Activated naive CD4-positive, alpha-beta T cell treated with anti-CD3 and anti-CD28 coated beads, Interleukin-2, amount 10 ng/mL, durations not matched to agents 7 days and 5 days (primary cell): ENCODE data around the gene ARHGAP32.

Experiments used
- CTCF ChIA-PET: fragments of 350-600 bp; sonication (Branson Sonifier 250); formaldehyde crosslinking; loops from one replicate; lab custom pipeline; 2021; ENCODE audit warnings: antibody characterized with exemption; lab: Charles Lee
- DNase-seq: peaks from one replicate; pipeline ENCODE4 v3.0.0-alpha.2; 2020
- H3K27ac Mint-ChIP-seq: one replicate; pipeline ENCODE4 v1.8.0; 2021; ENCODE audit warnings: mild to moderate bottlenecking, moderate library complexity, mixed read lengths
- H3K27me3 Mint-ChIP-seq: one replicate; pipeline ENCODE4 v1.8.0; 2021; ENCODE audit warnings: mild to moderate bottlenecking, mixed read lengths
- H3K36me3 Mint-ChIP-seq: one replicate; pipeline ENCODE4 v1.8.0; 2021; ENCODE audit warnings: mixed read lengths
- H3K4me1 Mint-ChIP-seq: one replicate; pipeline ENCODE4 v1.8.0; 2021; ENCODE audit warnings: mixed read lengths
- H3K4me3 Mint-ChIP-seq: one replicate; pipeline ENCODE4 v1.8.0; 2021; ENCODE audit warnings: mild to moderate bottlenecking, moderate library complexity, mixed read lengths
- H3K9me3 Mint-ChIP-seq: one replicate; pipeline ENCODE4 v1.8.0; 2021; ENCODE audit warnings: mixed read lengths

The ARHGAP32 gene

GRCh38 chr11:129115652-129116586 lies 76.2 kb downstream of the ARHGAP32 start:
- CTCF ChIA-PET = interaction anchor here (0.9 kb wide), 1 partner anchor 216 kb away, joined by 4 read pairs; no protein-coding TSS in a partner anchor
- H3K36me3 Mint-ChIP-seq = no peaks in the 10 kb centered on the region
- H3K4me3 Mint-ChIP-seq = no peak overlapping the region
- no peaks in the 10 kb centered on the region for H3K9me3 Mint-ChIP-seq
- H3K27ac Mint-ChIP-seq = no peak overlapping the region
- no peak for DNase-seq
- H3K4me1 Mint-ChIP-seq = no peaks in the 10 kb centered on the region
- H3K27me3 Mint-ChIP-seq = no peaks in the 10 kb centered on the region

GRCh38 chr11:129109701-129110100 lies 82.4 kb downstream of the ARHGAP32 start:
- no peaks in the 10 kb centered on the region for H3K27me3 Mint-ChIP-seq
- no peaks in the 10 kb centered on the region for H3K4me1 Mint-ChIP-seq
- H3K9me3 Mint-ChIP-seq = no peaks in the 10 kb centered on the region
- H3K4me3 Mint-ChIP-seq = no peak overlapping the region
- H3K27ac Mint-ChIP-seq = no peak overlapping the region
- DNase-seq = no peak
- CTCF ChIA-PET = no interaction called here
- no peaks in the 10 kb centered on the region for H3K36me3 Mint-ChIP-seq

GRCh38 chr11:129106788-129107187 lies 85.3 kb downstream of the ARHGAP32 start:
- Mint-ChIP-seq H3K36me3 (no peaks in the 10 kb centered on the region), H3K9me3 (no peaks in the 10 kb centered on the region), H3K4me1 (no peaks in the 10 kb centered on the region), H3K4me3 (no peak overlapping the region), H3K27ac (no peak overlapping the region), H3K27me3 (no peaks in the 10 kb centered on the region)
- no peak for DNase-seq
- CTCF ChIA-PET = no interaction called here

- no peaks in the 10 kb centered on the region for H3K4me1 Mint-ChIP-seq
- no peak overlapping the region for H3K4me3 Mint-ChIP-seq
- CTCF ChIA-PET = no interaction called here
- no peak for DNase-seq
- H3K9me3 Mint-ChIP-seq = peaks cover under 1% of the 10 kb centered on the region
- H3K36me3 Mint-ChIP-seq = no peaks in the 10 kb centered on the region
- H3K27me3 Mint-ChIP-seq = no peaks in the 10 kb centered on the region
- no peak overlapping the region for H3K27ac Mint-ChIP-seq
Observed at GRCh38 chr11:129102756-129103155, 89.4 kb downstream of the ARHGAP32 start.

- H3K4me3 Mint-ChIP-seq = no peak overlapping the region
- H3K27ac Mint-ChIP-seq = no peak overlapping the region
- no peaks in the 10 kb centered on the region for H3K4me1 Mint-ChIP-seq
- CTCF ChIA-PET = no interaction called here
- peaks cover 5% of the 10 kb centered on the region for H3K9me3 Mint-ChIP-seq
- no peaks in the 10 kb centered on the region for H3K27me3 Mint-ChIP-seq
- no peaks in the 10 kb centered on the region for H3K36me3 Mint-ChIP-seq
- no peak for DNase-seq
Observed at GRCh38 chr11:129102225-129102624, 89.9 kb downstream of the ARHGAP32 start.

GRCh38 chr11:129093283-129093682 lies 98.8 kb downstream of the ARHGAP32 start:
- DNase-seq = no peak
- H3K4me3 Mint-ChIP-seq = no peak overlapping the region
- peaks cover 9% of the 10 kb centered on the region for H3K9me3 Mint-ChIP-seq
- H3K27ac Mint-ChIP-seq = no peak overlapping the region
- CTCF ChIA-PET = no interaction called here
- H3K27me3 Mint-ChIP-seq = no peaks in the 10 kb centered on the region
- H3K4me1 Mint-ChIP-seq = no peaks in the 10 kb centered on the region
- H3K36me3 Mint-ChIP-seq = no peaks in the 10 kb centered on the region

- Mint-ChIP-seq H3K4me1 (no peaks in the 10 kb centered on the region), H3K36me3 (no peaks in the 10 kb centered on the region), H3K9me3 (peaks cover 3% of the 10 kb centered on the region), H3K27ac (no peak overlapping the region), H3K27me3 (no peaks in the 10 kb centered on the region), H3K4me3 (no peak overlapping the region)
- DNase-seq = no peak
- CTCF ChIA-PET = no interaction called here
Observed at GRCh38 chr11:129090056-129090455, 102.1 kb downstream of the ARHGAP32 start.

- H3K4me1 Mint-ChIP-seq = no peaks in the 10 kb centered on the region
- CTCF ChIA-PET = interaction anchor here (1.0 to 1.1 kb wide), 2 partner anchors 242 to 267 kb away, joined by 3 to 4 read pairs; no protein-coding TSS in a partner anchor
- peaks cover 7% of the 10 kb centered on the region for H3K9me3 Mint-ChIP-seq
- H3K27ac Mint-ChIP-seq = no peak overlapping the region
- no peaks in the 10 kb centered on the region for H3K27me3 Mint-ChIP-seq
- no peaks in the 10 kb centered on the region for H3K36me3 Mint-ChIP-seq
- H3K4me3 Mint-ChIP-seq = no peak overlapping the region
- no peak for DNase-seq
Observed at GRCh38 chr11:129089279-129089678, 102.8 kb downstream of the ARHGAP32 start.

- peaks cover 17% of the 10 kb centered on the region for H3K9me3 Mint-ChIP-seq
- no peak for DNase-seq
- H3K36me3 Mint-ChIP-seq = no peaks in the 10 kb centered on the region
- H3K27ac Mint-ChIP-seq = no peak overlapping the region
- no peaks in the 10 kb centered on the region for H3K4me1 Mint-ChIP-seq
- CTCF ChIA-PET = no interaction called here
- H3K4me3 Mint-ChIP-seq = no peak overlapping the region
- no peaks in the 10 kb centered on the region for H3K27me3 Mint-ChIP-seq
Observed at GRCh38 chr11:129086976-129087375, 105.1 kb downstream of the ARHGAP32 start.

- Mint-ChIP-seq H3K27me3 (no peaks in the 10 kb centered on the region), H3K9me3 (peaks cover 6% of the 10 kb centered on the region), H3K4me1 (no peaks in the 10 kb centered on the region), H3K4me3 (no peak overlapping the region), H3K27ac (no peak overlapping the region), H3K36me3 (no peaks in the 10 kb centered on the region)
- DNase-seq = no peak
- CTCF ChIA-PET = no interaction called here
Observed at GRCh38 chr11:129077191-129077590, 114.9 kb downstream of the ARHGAP32 start.

GRCh38 chr11:129075757-129076156 lies 116.4 kb downstream of the ARHGAP32 start:
- H3K9me3 Mint-ChIP-seq = peaks cover 6% of the 10 kb centered on the region
- H3K4me1 Mint-ChIP-seq = no peaks in the 10 kb centered on the region
- DNase-seq = no peak
- no peaks in the 10 kb centered on the region for H3K27me3 Mint-ChIP-seq
- H3K27ac Mint-ChIP-seq = no peak overlapping the region
- H3K4me3 Mint-ChIP-seq = no peak overlapping the region
- H3K36me3 Mint-ChIP-seq = no peaks in the 10 kb centered on the region
- CTCF ChIA-PET = no interaction called here

GRCh38 chr11:129067454-129067853 lies 124.7 kb downstream of the ARHGAP32 start:
- Mint-ChIP-seq H3K4me1 (no peaks in the 10 kb centered on the region), H3K27ac (no peak overlapping the region), H3K36me3 (no peaks in the 10 kb centered on the region), H3K9me3 (no peaks in the 10 kb centered on the region), H3K4me3 (no peak overlapping the region), H3K27me3 (no peaks in the 10 kb centered on the region)
- no peak for DNase-seq
- CTCF ChIA-PET = interaction anchor here (1.0 kb wide), 1 partner anchor 14 kb away, joined by 3 read pairs; no protein-coding TSS in a partner anchor

GRCh38 chr11:129066229-129066628 lies 125.9 kb downstream of the ARHGAP32 start:
- Mint-ChIP-seq H3K4me1 (no peaks in the 10 kb centered on the region), H3K27me3 (no peaks in the 10 kb centered on the region), H3K27ac (no peak overlapping the region), H3K4me3 (no peak overlapping the region), H3K36me3 (no peaks in the 10 kb centered on the region), H3K9me3 (no peaks in the 10 kb centered on the region)
- no peak for DNase-seq
- CTCF ChIA-PET = interaction anchor here (1.4 kb wide), 1 partner anchor 181 kb away, joined by 5 read pairs; no protein-coding TSS in a partner anchor

- CTCF ChIA-PET = interaction anchor here (0.6 kb wide), 1 partner anchor 262 kb away, joined by 3 read pairs; no protein-coding TSS in a partner anchor
- no peak for DNase-seq
- Mint-ChIP-seq H3K27me3 (no peaks in the 10 kb centered on the region), H3K36me3 (no peaks in the 10 kb centered on the region), H3K27ac (no peak overlapping the region), H3K4me3 (no peak overlapping the region), H3K4me1 (no peaks in the 10 kb centered on the region), H3K9me3 (no peaks in the 10 kb centered on the region)
Observed at GRCh38 chr11:129063118-129063517, 129.0 kb downstream of the ARHGAP32 start.
